ENCODE results near the gene AZI2.

DNA sequence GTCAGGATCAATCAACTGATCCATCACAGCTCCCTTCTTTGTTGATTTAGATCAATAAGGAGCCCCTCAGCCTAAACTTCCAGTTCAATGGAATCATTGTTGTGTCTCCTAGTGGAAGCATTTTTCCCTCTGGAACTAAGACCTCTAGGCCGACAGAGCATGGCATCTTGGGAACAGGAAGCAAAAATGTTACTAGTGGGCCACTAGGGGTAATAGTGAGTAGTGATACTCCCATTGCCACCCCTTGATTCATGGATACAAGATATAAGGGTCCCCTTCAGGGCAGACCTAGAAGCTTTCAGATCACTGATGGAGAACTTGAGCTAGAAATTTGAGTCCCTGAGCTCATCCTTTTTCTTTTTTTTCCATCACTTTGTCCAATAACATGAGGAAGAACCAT is 40.4 kb upstream of the AZI2 start:
- TF ChIP-seq, protein P1, sequence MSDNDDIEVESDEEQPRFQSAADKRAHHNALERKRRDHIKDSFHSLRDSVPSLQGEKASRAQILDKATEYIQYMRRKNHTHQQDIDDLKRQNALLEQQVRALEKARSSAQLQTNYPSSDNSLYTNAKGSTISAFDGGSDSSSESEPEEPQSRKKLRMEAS (IDR thresholded peaks at IDR 0.05) = no peak
- no peak for TF ChIP-seq YY1 (IDR thresholded peaks at IDR 0.05)
- TF ChIP-seq, protein P2, sequence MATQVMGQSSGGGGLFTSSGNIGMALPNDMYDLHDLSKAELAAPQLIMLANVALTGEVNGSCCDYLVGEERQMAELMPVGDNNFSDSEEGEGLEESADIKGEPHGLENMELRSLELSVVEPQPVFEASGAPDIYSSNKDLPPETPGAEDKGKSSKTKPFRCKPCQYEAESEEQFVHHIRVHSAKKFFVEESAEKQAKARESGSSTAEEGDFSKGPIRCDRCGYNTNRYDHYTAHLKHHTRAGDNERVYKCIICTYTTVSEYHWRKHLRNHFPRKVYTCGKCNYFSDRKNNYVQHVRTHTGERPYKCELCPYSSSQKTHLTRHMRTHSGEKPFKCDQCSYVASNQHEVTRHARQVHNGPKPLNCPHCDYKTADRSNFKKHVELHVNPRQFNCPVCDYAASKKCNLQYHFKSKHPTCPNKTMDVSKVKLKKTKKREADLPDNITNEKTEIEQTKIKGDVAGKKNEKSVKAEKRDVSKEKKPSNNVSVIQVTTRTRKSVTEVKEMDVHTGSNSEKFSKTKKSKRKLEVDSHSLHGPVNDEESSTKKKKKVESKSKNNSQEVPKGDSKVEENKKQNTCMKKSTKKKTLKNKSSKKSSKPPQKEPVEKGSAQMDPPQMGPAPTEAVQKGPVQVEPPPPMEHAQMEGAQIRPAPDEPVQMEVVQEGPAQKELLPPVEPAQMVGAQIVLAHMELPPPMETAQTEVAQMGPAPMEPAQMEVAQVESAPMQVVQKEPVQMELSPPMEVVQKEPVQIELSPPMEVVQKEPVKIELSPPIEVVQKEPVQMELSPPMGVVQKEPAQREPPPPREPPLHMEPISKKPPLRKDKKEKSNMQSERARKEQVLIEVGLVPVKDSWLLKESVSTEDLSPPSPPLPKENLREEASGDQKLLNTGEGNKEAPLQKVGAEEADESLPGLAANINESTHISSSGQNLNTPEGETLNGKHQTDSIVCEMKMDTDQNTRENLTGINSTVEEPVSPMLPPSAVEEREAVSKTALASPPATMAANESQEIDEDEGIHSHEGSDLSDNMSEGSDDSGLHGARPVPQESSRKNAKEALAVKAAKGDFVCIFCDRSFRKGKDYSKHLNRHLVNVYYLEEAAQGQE (IDR thresholded peaks at IDR 0.05) = no peak
- TF ChIP-seq CTCF (IDR thresholded peaks at IDR 0.05; ENCODE audit: low read depth, low read length, missing input control) = no peak
- no peak for TF ChIP-seq EGR1 (IDR thresholded peaks at IDR 0.05; ENCODE audit: low read depth in 2 of 2)
- TF ChIP-seq HNF4G (IDR thresholded peaks at IDR 0.05) = no peak
- TF ChIP-seq SP1 (IDR thresholded peaks at IDR 0.05) = no peak
- no peak for TF ChIP-seq HNF4A (conservative IDR thresholded peaks at IDR 0.05)
